ENCODE data around the gene NEUROG1. TPM values are rescaled to one million over a fixed set of nuclear protein-coding genes. Genes with fewer than 3 reads are reported as not detected.

The NEUROG1 gene
- total RNA-seq, 4 donors from 2014 or later = not detected

DNA sequence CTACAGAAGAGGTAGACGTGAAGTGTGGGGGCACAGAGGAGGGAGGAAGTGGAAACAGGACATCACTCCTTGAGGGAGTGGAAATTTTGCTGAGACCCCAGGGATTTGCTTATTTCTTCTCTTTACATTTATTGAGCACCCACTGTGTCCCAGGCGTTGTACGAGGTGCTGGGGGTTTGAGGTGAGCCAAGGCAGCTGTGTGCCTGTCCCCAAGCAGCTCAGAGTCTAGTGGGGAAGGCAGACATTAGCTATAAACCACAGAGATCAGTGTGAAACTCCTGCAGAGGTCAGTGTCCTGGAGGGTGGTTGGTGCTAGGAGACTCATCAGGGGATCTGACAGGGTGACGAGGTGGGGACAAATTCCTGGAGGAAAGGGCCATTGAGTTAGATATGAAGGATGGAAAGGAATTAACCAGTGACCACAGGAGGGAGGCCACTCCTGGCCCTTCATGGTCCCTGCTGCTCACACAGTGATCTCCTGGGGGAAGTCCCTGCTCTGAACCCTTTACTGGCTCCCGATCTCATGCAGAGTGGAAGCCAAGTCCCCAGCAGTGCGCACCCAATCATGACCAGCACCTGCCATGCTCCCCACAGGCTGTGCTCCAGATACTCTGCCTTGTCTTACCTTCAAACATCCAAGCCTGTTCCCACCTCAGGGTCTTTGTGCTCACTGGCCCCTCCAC is 46.5 kb upstream of the NEUROG1 start:
- H3K36me3 ChIP-seq = no peaks in the 10 kb centered on the region
- peaks cover 41% of the 10 kb centered on the region for H3K27me3 ChIP-seq
- no peak overlapping the region for H3K27ac ChIP-seq
- 60 to 72% methylated on average over 2 to 6 of the region's 6 CpGs for WGBS, 2 donors (ENCODE audit: low coverage in 1 of 2)
- DNase-seq = no peak
- in situ Hi-C loops (cut with MboI; ENCODE audit: low pct_ligation_motif_present in 1 of 4, low pct_unique_long_range_greater_than_20kb in 1 of 4, low sequenced_read_pairs in 3 of 4) = no loop called here
- H3K9me3 ChIP-seq = no peaks in the 10 kb centered on the region
- H3K4me3 ChIP-seq = no peak overlapping the region
- no peak for TF ChIP-seq EP300 (IDR thresholded peaks at IDR 0.05; ENCODE audit: low read depth)
- TF ChIP-seq POLR2A (IDR thresholded peaks at IDR 0.05) = no peak
- no peak for TF ChIP-seq POLR2AphosphoS5 (IDR thresholded peaks at IDR 0.05)
- TF ChIP-seq, protein P1, sequence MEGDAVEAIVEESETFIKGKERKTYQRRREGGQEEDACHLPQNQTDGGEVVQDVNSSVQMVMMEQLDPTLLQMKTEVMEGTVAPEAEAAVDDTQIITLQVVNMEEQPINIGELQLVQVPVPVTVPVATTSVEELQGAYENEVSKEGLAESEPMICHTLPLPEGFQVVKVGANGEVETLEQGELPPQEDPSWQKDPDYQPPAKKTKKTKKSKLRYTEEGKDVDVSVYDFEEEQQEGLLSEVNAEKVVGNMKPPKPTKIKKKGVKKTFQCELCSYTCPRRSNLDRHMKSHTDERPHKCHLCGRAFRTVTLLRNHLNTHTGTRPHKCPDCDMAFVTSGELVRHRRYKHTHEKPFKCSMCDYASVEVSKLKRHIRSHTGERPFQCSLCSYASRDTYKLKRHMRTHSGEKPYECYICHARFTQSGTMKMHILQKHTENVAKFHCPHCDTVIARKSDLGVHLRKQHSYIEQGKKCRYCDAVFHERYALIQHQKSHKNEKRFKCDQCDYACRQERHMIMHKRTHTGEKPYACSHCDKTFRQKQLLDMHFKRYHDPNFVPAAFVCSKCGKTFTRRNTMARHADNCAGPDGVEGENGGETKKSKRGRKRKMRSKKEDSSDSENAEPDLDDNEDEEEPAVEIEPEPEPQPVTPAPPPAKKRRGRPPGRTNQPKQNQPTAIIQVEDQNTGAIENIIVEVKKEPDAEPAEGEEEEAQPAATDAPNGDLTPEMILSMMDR (IDR thresholded peaks at IDR 0.05) = no peak
- intact Hi-C loops (cut with DNase I; ENCODE audit: low total_unique reads) = no loop called here
- no peaks in the 10 kb centered on the region for H3K4me1 ChIP-seq

GRCh38 chr5:135578685-135579341 is 43.0 kb upstream of the NEUROG1 start, which contains the start of gene CXCL14:
TSS of gene CXCL14 (minus strand) at chr5:135578991. CDS start at chr5:135578778, 213 bp downstream.
- H3K9me3 ChIP-seq = no peaks in the 10 kb centered on the region
- peaks cover 51% of the 10 kb centered on the region for H3K27me3 ChIP-seq
- TF ChIP-seq EP300 (IDR thresholded peaks at IDR 0.05; ENCODE audit: low read depth) = no peak
- TF ChIP-seq POLR2A (IDR thresholded peaks at IDR 0.05) = peak; percentile 54
- TF ChIP-seq, protein P1 (IDR thresholded peaks at IDR 0.05) = no peak
- TF ChIP-seq POLR2AphosphoS5 (IDR thresholded peaks at IDR 0.05) = peak in 2 of 3 donors; percentile 52 to 63
- 9% methylated on average over 64 of the region's 68 CpGs; no CpG with 5 or more reads in 1 of the 2 donors for WGBS, 2 donors (ENCODE audit: low coverage in 1 of 2)
- no peaks in the 10 kb centered on the region for H3K36me3 ChIP-seq
- peak within 1 kb of the TSS in 3 of 4 donors; percentile 12 to 46 (median 21) for H3K4me3 ChIP-seq
- H3K27ac ChIP-seq = peak within 1 kb of the TSS; percentile 51 to 67 (median 58)
- DNase-seq = peak; percentile 34
- no peaks in the 10 kb centered on the region for H3K4me1 ChIP-seq
- in situ Hi-C loops (cut with MboI; ENCODE audit: low pct_ligation_motif_present in 1 of 4, low pct_unique_long_range_greater_than_20kb in 1 of 4, low sequenced_read_pairs in 3 of 4) = no loop called here
- intact Hi-C loops (cut with DNase I; ENCODE audit: low total_unique reads) = no loop called here

- DNase-seq = no peak
- WGBS, 2 donors (ENCODE audit: low coverage in 1 of 2) = 16% methylated on average over 21 of the region's 21 CpGs; no CpG with 5 or more reads in 1 of the 2 donors
- TF ChIP-seq EP300 (IDR thresholded peaks at IDR 0.05; ENCODE audit: low read depth) = no peak
- no peak for TF ChIP-seq POLR2A (IDR thresholded peaks at IDR 0.05)
- TF ChIP-seq, protein P1 (IDR thresholded peaks at IDR 0.05) = no peak
- TF ChIP-seq POLR2AphosphoS5 (IDR thresholded peaks at IDR 0.05) = no peak
- in situ Hi-C loops (cut with MboI; ENCODE audit: low pct_ligation_motif_present in 1 of 4, low pct_unique_long_range_greater_than_20kb in 1 of 4, low sequenced_read_pairs in 3 of 4) = no loop called here
- Histone ChIP-seq H3K36me3 (no peaks in the 10 kb centered on the region), H3K27ac (peak overlapping the region; percentile 51 to 67 (median 58)), H3K4me3 (peak overlapping the region in 3 of 4 donors; percentile 12 to 46 (median 21)), H3K27me3 (peaks cover 51% of the 10 kb centered on the region), H3K9me3 (no peaks in the 10 kb centered on the region), H3K4me1 (no peaks in the 10 kb centered on the region)
- intact Hi-C loops (cut with DNase I; ENCODE audit: low total_unique reads) = no loop called here
These were observed 42.5 kb upstream of the NEUROG1 start for GRCh38 chr5:135578305-135578684.

- Histone ChIP-seq H3K4me3 (peak overlapping the region in 1 of 4 donors; percentile 46), H3K27ac (peak overlapping the region; percentile 5 to 67 (median 41)), H3K4me1 (no peaks in the 10 kb centered on the region), H3K36me3 (no peaks in the 10 kb centered on the region), H3K9me3 (no peaks in the 10 kb centered on the region), H3K27me3 (peaks cover 51% of the 10 kb centered on the region)
- 43 to 74% methylated on average over 5 to 8 of the region's 8 CpGs for WGBS, 2 donors (ENCODE audit: low coverage in 1 of 2)
- in situ Hi-C loops (cut with MboI; ENCODE audit: low pct_ligation_motif_present in 1 of 4, low pct_unique_long_range_greater_than_20kb in 1 of 4, low sequenced_read_pairs in 3 of 4) = no loop called here
- TF ChIP-seq EP300 (IDR thresholded peaks at IDR 0.05; ENCODE audit: low read depth) (no peak), POLR2AphosphoS5 (IDR thresholded peaks at IDR 0.05) (no peak), POLR2A (IDR thresholded peaks at IDR 0.05) (no peak)
- TF ChIP-seq, protein P1 (IDR thresholded peaks at IDR 0.05) = no peak
- intact Hi-C loops (cut with DNase I; ENCODE audit: low total_unique reads) = no loop called here
- DNase-seq = no peak
These were observed 41.7 kb upstream of the NEUROG1 start for GRCh38 chr5:135577421-135577820.

Data from transverse colon (tissue), 4 donors.